HuH-7.5 (cell line): ENCODE data around the gene CHST9.

Experiments
- DNase-seq: peaks from one replicate; pipeline ENCODE4 v3.0.0; 2011; ENCODE audit warnings: low spot score

CHST9 gene

GRCh38 chr18:26863921-26864497 lies 321.1 kb downstream of the CHST9 start:
- DNase-seq, result no peak

GRCh38 chr18:26863122-26863879 lies 321.8 kb downstream of the CHST9 start:
- peak; percentile 41 for DNase-seq

GRCh38 chr18:26862084-26862483 lies 323.0 kb downstream of the CHST9 start:
- DNase-seq, result no peak
